GM21390 (cell line): ENCODE data around the gene ZNF316.
"Not testable (repeated sequence)": the region's sequence is repeated elsewhere in the genome, so short reads cannot be mapped to it uniquely, and the experiment has no call there.

Source experiments
- ATAC-seq: cut with Tn5 transposase; IDR thresholded peaks from one replicate; pipeline ENCODE4 v1.9.1; 2021; ENCODE audit not compliant: unreplicated experiment

ZNF316 gene

GRCh38 chr7:6621195-6622133 is 15.7 kb upstream of the ZNF316 start:
- ATAC-seq = no peak

- no peak for ATAC-seq
These were observed 14.9 kb upstream of the ZNF316 start for GRCh38 chr7:6622134-6622710.

- ATAC-seq = peak; percentile 65
These were observed 13.4 kb upstream of the ZNF316 start for GRCh38 chr7:6623589-6624245.

GRCh38 chr7:6624246-6624611 is 12.9 kb upstream of the ZNF316 start:
- ATAC-seq = no peak

GRCh38 chr7:6628045-6628444 is 9.1 kb upstream of the ZNF316 start:
- ATAC-seq = no peak

GRCh38 chr7:6630007-6630849 is 6.9 kb upstream of the ZNF316 start:
- no peak for ATAC-seq

GRCh38 chr7:6631605-6632004 is 5.5 kb upstream of the ZNF316 start:
- ATAC-seq = no peak

- ATAC-seq = no peak
These were observed 3.1 kb upstream of the ZNF316 start for GRCh38 chr7:6634021-6634420.

- not testable (repeated sequence) for ATAC-seq
These were observed 2.1 kb upstream of the ZNF316 start for GRCh38 chr7:6634971-6635370.

GRCh38 chr7:6637544-6638229 is 569 bp downstream of the ZNF316 start:
- peak; percentile 76 for ATAC-seq

- no peak for ATAC-seq
These were observed 1.9 kb downstream of the ZNF316 start for GRCh38 chr7:6639032-6639431.

- no peak for ATAC-seq
These were observed 2.5 kb downstream of the ZNF316 start for GRCh38 chr7:6639627-6640026.

- no peak for ATAC-seq
These were observed 3.2 kb downstream of the ZNF316 start for GRCh38 chr7:6640246-6640721.

GRCh38 chr7:6641305-6642035 is 4.4 kb downstream of the ZNF316 start:
- ATAC-seq = no peak

GRCh38 chr7:6642239-6642839 is 5.2 kb downstream of the ZNF316 start:
- no peak for ATAC-seq

GRCh38 chr7:6642861-6643640 is 5.9 kb downstream of the ZNF316 start:
- no peak for ATAC-seq

GRCh38 chr7:6643915-6644625 is 7.0 kb downstream of the ZNF316 start:
- ATAC-seq = no peak

- ATAC-seq = no peak
These were observed 7.6 kb downstream of the ZNF316 start for GRCh38 chr7:6644728-6645127.
